GM19328 (cell line): ENCODE results near the gene FRG2B.
"Not testable (repeated sequence)": the region's sequence is repeated elsewhere in the genome, so short reads cannot be mapped to it uniquely, and the experiment has no call there.

ENCODE experiments used
- ATAC-seq: cut with Tn5 transposase; IDR thresholded peaks from one replicate; pipeline ENCODE4 v1.9.1; 2021; ENCODE audit warnings: mild to moderate bottlenecking, moderate library complexity; ENCODE audit not compliant: unreplicated experiment

Gene FRG2B

GRCh38 chr10:133600657-133601056, 25.9 kb downstream of the FRG2B start:
- no peak for ATAC-seq

GRCh38 chr10:133599869-133600268, 26.7 kb downstream of the FRG2B start:
- not testable (repeated sequence) for ATAC-seq

- no peak for ATAC-seq
These were observed 33.9 kb downstream of the FRG2B start for GRCh38 chr10:133592716-133593115.

DNA sequence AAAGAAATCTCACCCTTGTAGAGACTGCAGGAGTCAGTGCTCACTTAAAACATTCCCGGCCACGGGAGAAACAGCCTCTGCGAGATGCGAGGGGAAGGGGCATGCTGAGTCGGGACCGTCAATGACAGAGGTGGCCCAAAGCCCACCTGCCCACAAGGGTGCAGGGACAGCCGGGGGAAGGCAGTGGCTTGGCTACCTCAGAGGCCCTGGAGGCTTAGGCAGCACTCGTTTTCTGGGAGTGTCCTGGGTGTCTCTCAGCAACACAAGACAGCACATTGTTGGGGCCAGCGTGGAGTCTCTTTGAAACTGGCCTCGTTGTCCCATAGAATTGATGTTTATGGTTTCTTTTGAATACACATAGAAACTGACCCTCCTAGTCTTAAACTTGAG, 35.6 kb downstream of the FRG2B start:
- ATAC-seq: no peak

DNA sequence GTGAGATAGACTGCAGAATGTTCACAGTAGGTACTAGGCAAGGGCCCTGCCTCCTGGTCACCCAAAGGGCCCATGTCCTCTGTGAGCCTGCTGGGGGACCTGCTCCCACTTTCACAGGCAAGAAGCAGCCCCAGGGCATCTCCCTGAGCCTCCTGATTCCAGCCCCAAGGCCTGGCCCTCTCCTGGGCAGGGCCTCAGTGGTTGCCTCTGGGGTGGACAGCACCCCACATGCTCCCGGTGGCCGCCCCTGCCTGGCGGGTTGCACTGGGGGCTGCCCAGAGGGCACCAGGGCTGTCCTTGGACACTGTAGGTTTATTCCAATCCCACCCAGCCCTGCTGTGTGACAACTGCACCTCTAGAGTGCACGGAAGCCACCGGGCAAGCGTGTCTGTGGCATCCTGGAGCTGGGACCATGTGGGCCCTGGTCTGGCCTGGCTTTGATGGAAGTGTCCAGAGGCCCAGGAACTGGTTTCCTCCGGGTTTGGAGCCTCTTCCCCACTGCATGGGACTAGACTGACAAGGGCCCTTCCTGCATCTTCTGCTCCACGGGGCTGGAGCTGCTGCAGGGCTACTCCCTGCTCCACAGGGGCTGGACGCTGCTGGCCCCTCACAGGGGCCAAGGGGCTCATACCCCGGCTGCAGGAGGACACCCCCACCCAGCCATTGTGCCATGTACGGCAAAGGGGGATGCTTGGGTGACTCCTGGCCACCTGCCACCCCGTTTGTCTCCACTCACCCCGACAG, 36.2 kb downstream of the FRG2B start:
- ATAC-seq: no peak

GRCh38 chr10:133577037-133577436, 49.6 kb downstream of the FRG2B start:
- ATAC-seq: not testable (repeated sequence)
